Ovary (tissue), 9 donors: Measurements from ENCODE around the gene GLB1L3. TPM values are rescaled to one million over a fixed set of nuclear protein-coding genes. Genes with fewer than 3 reads are reported as not detected.
"Not testable (repeated sequence)": the region's sequence is repeated elsewhere in the genome, so short reads cannot be mapped to it uniquely, and the experiment has no call there.

ENCODE experiments used
- DNase-seq, 5 donors: peaks; one replicate each; pipeline ENCODE4 v3.0.0-alpha.2; 2019 to 2020
- H3K27ac ChIP-seq, 2 donors: fragments of 200-600 bp; one replicate each; pipeline versions ENCODE4 v1.5.1 to v1.8.0; 2019 to 2022
- H3K27me3 ChIP-seq: fragments of 200-600 bp; one replicate; pipeline ENCODE4 v1.8.0; 2022
- H3K36me3 ChIP-seq: fragments of 200-600 bp; sonication (generic); one replicate; pipeline ENCODE4 v1.5.1; 2019
- H3K4me1 ChIP-seq: one replicate; pipeline ENCODE4 v1.8.1; 2013; ENCODE audit warnings: mild to moderate bottlenecking, moderate library complexity; ENCODE audit not compliant: insufficient read depth
- H3K4me3 ChIP-seq: fragments of 200-600 bp; sonication (generic); one replicate; pipeline ENCODE4 v1.5.1; 2017
- H3K9me3 ChIP-seq, 2 donors: fragments of 200-600 bp in 1 of 2; sonication (generic) in 1 of 2; one replicate each; pipeline versions ENCODE4 v1.5.1 to v1.8.1; 2013 to 2019; ENCODE audit warnings: mild to moderate bottlenecking in 1 of 2, moderate library complexity in 1 of 2
- CTCF ChIP-seq, 3 donors: fragments of 450-650 bp in 2 of 3; fragments of 200-600 bp in 1 of 3; IDR thresholded peaks; one replicate each; pipeline versions ENCODE4 v1.5.1 to v1.8.0; 2016 to 2022; ENCODE audit warnings: antibody characterized with exemption in 3 of 3, mild to moderate bottlenecking in 1 of 3
- EP300 ChIP-seq: sonication (generic); formaldehyde crosslinking; IDR thresholded peaks from one replicate; pipeline ENCODE4 v1.6.1; 2017; ENCODE audit warnings: antibody characterized with exemption
- POLR2A ChIP-seq: fragments of 450-650 bp; IDR thresholded peaks from one replicate; pipeline ENCODE4 v1.6.1; 2017; ENCODE audit warnings: antibody characterized with exemption, mild to moderate bottlenecking, moderate library complexity
- WGBS, 3 donors: extraction: QIAGEN DNeasy Blood & Tissue Kit in 1 of 3; methylation state at CpG; one replicate each; pipeline versions ENCODE4 v1.1.5 to v1.1.7; 2013 to 2017; 5-methylcytosine and 5-hydroxymethylcytosine counted together
- intact Hi-C, 4 donors: fragments of 100-400 bp; cut with DNase I; formaldehyde crosslinking; loops; one replicate each; pipeline versions ENCODE4 v1.11.0 to v1.15.1; 2022 to 2023
- polyA plus RNA-seq, 2 donors: library from polyadenylated mRNA; stranded (reverse); fragments of 200-250 nt in 1 of 2; fragments of 350-450 nt in 1 of 2; fragmentation: Illumina TruSeq in 1 of 2; extraction: RNeasy Lipid Tissue Mini Kit (QIAGEN cat#74804) in 1 of 2; gene quantifications; one replicate each; pipeline ENCODE4 v1.2.3, GENCODE V29; 2013 to 2014
- total RNA-seq, 7 donors: library from RNA; depleted of rRNA in 2 of 7; stranded (reverse); fragments of >200 nt in 2 of 7; fragmentation: NEBNext Ultra II Directional in 3 of 7; extraction: Animal tissue kit (Norgen Biotek cat#: 25700) in 3 of 7; gene quantifications; one replicate each; pipeline versions ENCODE4 v1.1.0 to v1.2.4, GENCODE V29; 2016 to 2023
- donor health status: DM: no; HTN: no; CAD: no; lungs with moderate emphysema.
- donor health status: DM: no; HTN: no; CAD: no.
- donor health status: Bipolar disorder and iron deficiency.
- donor health status: DM: yes; HTN: yes; CAD: no.
- donor health status: DM: no; HTN: no; CAD: no.
- donor health status: DM: yes; HTN: yes; CAD: no.

The GLB1L3 gene
- total and polyA plus RNA-seq, 9 donors, result 0.07 to 0.20 (median 0.12) TPM; not detected in 4

DNA sequence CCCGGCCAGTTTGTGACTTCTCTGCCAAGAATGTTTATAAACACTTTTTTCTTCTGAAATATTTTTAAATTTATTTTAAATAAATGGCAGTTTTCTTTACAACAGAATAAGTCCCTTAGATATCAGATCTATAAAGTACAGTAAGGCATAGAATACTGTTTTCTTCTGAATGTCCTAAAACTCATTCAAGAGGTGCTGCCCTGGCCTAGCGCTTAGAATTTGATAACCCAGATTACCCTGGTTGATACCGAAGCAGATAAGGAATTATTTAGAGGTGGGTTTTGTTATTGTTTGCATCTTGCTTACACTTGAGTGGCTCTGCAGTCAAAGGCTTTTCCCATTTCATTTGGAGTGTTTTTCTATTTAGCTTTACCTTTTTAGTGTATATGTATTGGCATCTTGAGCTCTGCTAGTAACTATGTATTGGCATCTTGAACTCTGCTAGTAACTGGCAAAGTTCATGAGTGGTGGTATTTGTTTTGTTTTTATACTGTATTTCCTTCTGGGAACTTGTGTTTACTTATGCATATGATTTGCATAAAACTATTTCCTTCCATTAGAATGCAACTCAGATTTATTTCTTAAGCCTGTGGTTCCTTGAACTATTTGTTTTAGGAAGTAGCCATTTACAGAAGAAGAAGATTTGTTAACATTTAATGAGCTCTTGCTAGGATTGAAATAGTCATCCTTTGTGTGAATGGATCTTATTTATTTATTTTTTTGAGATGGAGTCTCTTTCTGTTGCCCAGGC, 21.6 kb upstream of the GLB1L3 start:
- no peak for TF ChIP-seq EP300
- no peak for TF ChIP-seq POLR2A
- no peak for TF ChIP-seq CTCF (IDR thresholded peaks at IDR 0.05)
- intact Hi-C loops, result no loop called here
- no peak for DNase-seq
- Histone ChIP-seq H3K9me3 (no peaks in the 10 kb centered on the region), H3K27ac (no peak overlapping the region), H3K27me3 (no peaks in the 10 kb centered on the region), H3K36me3 (no peaks in the 10 kb centered on the region), H3K4me1 (peaks cover 4% of the 10 kb centered on the region), H3K4me3 (peak overlapping the region; percentile 92)
- 60 to 64% (median 62%) methylated on average over 3 of the region's 3 CpGs for WGBS, 3 donors

- H3K27me3 ChIP-seq, H3K27ac ChIP-seq, H3K4me1 ChIP-seq, H3K36me3 ChIP-seq, H3K4me3 ChIP-seq, H3K9me3 ChIP-seq, DNase-seq, intact Hi-C loops: not testable (repeated sequence)
- 93 to 98% (median 94%) methylated on average over 5 of the region's 5 CpGs for WGBS, 3 donors
Observed at GRCh38 chr11:134255184-134255561, 21.0 kb upstream of the GLB1L3 start.

DNA sequence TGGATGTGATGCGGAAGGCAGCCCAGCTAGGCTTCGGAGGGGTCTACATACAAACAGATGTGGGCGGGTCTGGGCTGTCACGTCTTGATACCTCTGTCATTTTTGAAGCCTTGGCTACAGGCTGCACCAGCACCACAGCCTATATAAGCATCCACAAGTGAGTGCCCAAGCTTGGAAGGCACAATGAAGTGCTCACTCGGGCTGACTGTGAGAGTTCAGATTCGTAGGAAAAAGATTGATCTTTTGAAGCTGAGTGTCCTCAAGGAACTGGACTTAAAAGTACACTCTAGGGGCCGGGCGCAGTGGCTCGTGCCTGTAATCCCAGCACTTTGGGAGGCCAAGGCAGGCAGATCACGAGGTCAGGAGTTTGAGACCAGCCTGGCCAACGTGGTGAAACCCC, 19.1 kb upstream of the GLB1L3 start:
- DNase-seq, result no peak
- 93 to 94% (median 93%) methylated on average over 11 of the region's 11 CpGs for WGBS, 3 donors
- Histone ChIP-seq H3K36me3 (no peaks in the 10 kb centered on the region), H3K9me3 (no peaks in the 10 kb centered on the region), H3K4me1 (peaks cover 1% of the 10 kb centered on the region), H3K27ac (no peak overlapping the region), H3K4me3 (no peak overlapping the region), H3K27me3 (no peaks in the 10 kb centered on the region)
- intact Hi-C loops, result no loop called here
- TF ChIP-seq EP300, result no peak

GRCh38 chr11:134258577-134258976, 17.6 kb upstream of the GLB1L3 start:
- peaks cover 1% of the 10 kb centered on the region for H3K4me1 ChIP-seq
- no peaks in the 10 kb centered on the region for H3K27me3 ChIP-seq
- H3K27ac ChIP-seq, result no peak overlapping the region
- H3K36me3 ChIP-seq, result no peaks in the 10 kb centered on the region
- intact Hi-C loops, result no loop called here
- no peak for TF ChIP-seq CTCF (IDR thresholded peaks at IDR 0.05)
- no peak for TF ChIP-seq POLR2A
- no peak for TF ChIP-seq EP300
- no peak overlapping the region for H3K4me3 ChIP-seq
- WGBS, 3 donors, result 85 to 93% (median 88%) methylated on average over 4 of the region's 4 CpGs
- no peaks in the 10 kb centered on the region for H3K9me3 ChIP-seq
- no peak for DNase-seq

GRCh38 chr11:134260503-134260902, 15.7 kb upstream of the GLB1L3 start:
- no peak overlapping the region for H3K4me3 ChIP-seq
- no peak for TF ChIP-seq CTCF (IDR thresholded peaks at IDR 0.05)
- no peak for TF ChIP-seq POLR2A
- no peak for TF ChIP-seq EP300
- DNase-seq, result no peak
- intact Hi-C loops, result no loop called here
- H3K36me3 ChIP-seq, result no peaks in the 10 kb centered on the region
- H3K4me1 ChIP-seq, result no peaks in the 10 kb centered on the region
- no peaks in the 10 kb centered on the region for H3K9me3 ChIP-seq
- no peak overlapping the region for H3K27ac ChIP-seq
- H3K27me3 ChIP-seq, result no peaks in the 10 kb centered on the region
